ENCODE measurements around the gene OTOP2.

GRCh38 chr17:74971069-74971841, 47.2 kb downstream of the OTOP2 start:
- TF ChIP-seq CTCF (conservative IDR thresholded peaks at IDR 0.05; ENCODE audit: low read depth, low read length) (no peak), EZH2 (IDR thresholded peaks at IDR 0.05; ENCODE audit: low read length, unreplicated experiment) (no peak)

Data from PC-3 (cell line).